Mesenchymal stem cell (in vitro differentiated cells and primary cell): ENCODE measurements around the gene TSPEAR.

Experiments
- DNase-seq: peaks from one replicate; pipeline ENCODE4 v3.0.0-alpha.2; 2013
- H2AFZ ChIP-seq: one replicate; pipeline ENCODE4 v1.6.1; 2013; ENCODE audit warnings: low read depth, mild to moderate bottlenecking, control low read depth, inconsistent platforms, low read length, moderate library complexity
- H2AK5ac ChIP-seq: 2 replicates; pipeline ENCODE4 v1.6.1; 2013; ENCODE audit warnings: low read length, moderate library complexity, mild to moderate bottlenecking, inconsistent platforms; ENCODE audit not compliant: severe bottlenecking
- H2BK120ac ChIP-seq: one replicate; pipeline ENCODE4 v1.6.1; 2013; ENCODE audit warnings: low read depth, mild to moderate bottlenecking, inconsistent platforms, low read length, moderate library complexity
- H2BK12ac ChIP-seq, 2 experiments: one replicate each; pipeline ENCODE4 v1.6.1; 2013; ENCODE audit warnings: inconsistent platforms in 2 of 2, low read length in 2 of 2, mild to moderate bottlenecking in 2 of 2, moderate library complexity in 2 of 2, control low read depth in 1 of 2
- H2BK15ac ChIP-seq: one replicate; pipeline ENCODE4 v1.6.1; 2013; ENCODE audit warnings: mild to moderate bottlenecking, low read depth, inconsistent platforms; ENCODE audit not compliant: poor library complexity, severe bottlenecking
- H2BK5ac ChIP-seq: 2 replicates; pipeline ENCODE4 v1.6.1; 2013; ENCODE audit warnings: low read depth, mild to moderate bottlenecking, low read length, control low read depth, inconsistent platforms; ENCODE audit not compliant: poor library complexity, severe bottlenecking
- H3K14ac ChIP-seq, 2 experiments: one replicate each; pipeline ENCODE4 v1.6.1; 2013; ENCODE audit warnings: inconsistent platforms in 2 of 2, low read length in 2 of 2, control low read depth in 1 of 2, mild to moderate bottlenecking in 1 of 2, moderate library complexity in 1 of 2
- H3K18ac ChIP-seq, 2 experiments: one replicate each; pipeline ENCODE4 v1.6.1; 2013; ENCODE audit warnings: inconsistent platforms in 2 of 2, low read length in 2 of 2, control low read depth in 1 of 2, low read depth in 1 of 2, mild to moderate bottlenecking in 1 of 2
- H3K23ac ChIP-seq, 2 experiments: one replicate each; pipeline ENCODE4 v1.6.1; 2013; ENCODE audit warnings: inconsistent platforms in 2 of 2, low read length in 2 of 2, mild to moderate bottlenecking in 2 of 2, moderate library complexity in 2 of 2, control low read depth in 1 of 2
- H3K27ac ChIP-seq: 2 replicates; pipeline ENCODE4 v1.5.1; 2013; ENCODE audit warnings: mild to moderate bottlenecking, moderate library complexity, low read length, control low read depth, inconsistent platforms; ENCODE audit not compliant: poor library complexity, severe bottlenecking
- H3K27me3 ChIP-seq, 2 experiments: 2 replicates each; pipeline versions ENCODE4 v1.6.1 to v1.7.0; 2013; ENCODE audit warnings: low read length in 2 of 2, mild to moderate bottlenecking in 2 of 2, moderate library complexity in 2 of 2, control low read depth in 1 of 2, inconsistent platforms in 1 of 2; ENCODE audit not compliant: control insufficient read depth in 1 of 2, insufficient read depth in 1 of 2
- H3K36me3 ChIP-seq, 2 experiments: 2 replicates each; pipeline versions ENCODE4 v1.6.1 to v1.7.0; 2013; ENCODE audit warnings: low read length in 2 of 2, control low read depth in 1 of 2, inconsistent platforms in 1 of 2, low read depth in 1 of 2, mild to moderate bottlenecking in 1 of 2; ENCODE audit not compliant: insufficient read depth in 2 of 2, control insufficient read depth in 1 of 2
- H3K4ac ChIP-seq, 2 experiments: one replicate each; pipeline ENCODE4 v1.6.1; 2013; ENCODE audit warnings: inconsistent platforms in 2 of 2, low read length in 2 of 2, mild to moderate bottlenecking in 2 of 2, moderate library complexity in 2 of 2, control low read depth in 1 of 2, low read depth in 1 of 2
- H3K4me1 ChIP-seq: 2 replicates; pipeline ENCODE4 v1.6.1; 2013; ENCODE audit warnings: low read depth, low read length, control low read depth; ENCODE audit not compliant: control insufficient read depth, insufficient read depth
- H3K4me2 ChIP-seq: 2 replicates; pipeline ENCODE4 v1.6.1; 2013; ENCODE audit warnings: low read length, mild to moderate bottlenecking, inconsistent platforms; ENCODE audit not compliant: poor library complexity, severe bottlenecking
- H3K4me3 ChIP-seq, 2 experiments: 2 replicates each; pipeline versions ENCODE4 v1.5.1 to v1.7.0; 2013; ENCODE audit warnings: low read length in 2 of 2, mild to moderate bottlenecking in 2 of 2, control low read depth in 1 of 2, low read depth in 1 of 2; ENCODE audit not compliant: insufficient read depth in 1 of 2
- H3K79me1 ChIP-seq: replicated peaks from 2 replicates; pipeline ENCODE4 v1.6.1; 2013; ENCODE audit warnings: mild to moderate bottlenecking, control low read depth, low read length, inconsistent platforms; ENCODE audit not compliant: poor library complexity, severe bottlenecking
- H3K9ac ChIP-seq: 2 replicates; pipeline ENCODE4 v1.7.0; 2013; ENCODE audit warnings: mild to moderate bottlenecking, low read length, moderate library complexity
- H3K9me3 ChIP-seq: 2 replicates; pipeline ENCODE4 v1.7.0; 2013; ENCODE audit warnings: mild to moderate bottlenecking, low read length; ENCODE audit not compliant: control insufficient read depth
- H4K8ac ChIP-seq: one replicate; pipeline ENCODE4 v1.6.1; 2013; ENCODE audit warnings: inconsistent platforms, mild to moderate bottlenecking, low read length, moderate library complexity
- H4K91ac ChIP-seq: one replicate; pipeline ENCODE4 v1.6.1; 2013; ENCODE audit warnings: mild to moderate bottlenecking, low read length, inconsistent platforms
- WGBS: methylation state at CpG from one replicate; pipeline ENCODE4 v1.1.7; 2013; ENCODE audit warnings: mixed read lengths; 5-methylcytosine and 5-hydroxymethylcytosine counted together

Gene TSPEAR

GRCh38 chr21:44539046-44539445 is 172.3 kb downstream of the TSPEAR start:
- Histone ChIP-seq H4K8ac (no peak overlapping the region), H3K14ac (no peak overlapping the region), H3K9me3 (peaks cover 16% of the 10 kb centered on the region), H3K23ac (no peak overlapping the region), H3K4me3 (no peak overlapping the region), H3K4me2 (no peak overlapping the region), H2AFZ (no peak overlapping the region), H3K36me3 (no peaks in the 10 kb centered on the region), H3K9ac (no peak overlapping the region), H2BK120ac (no peak overlapping the region), H3K18ac (no peak overlapping the region), H3K79me1 (no peaks in the 10 kb centered on the region), H2BK15ac (no peak overlapping the region), H2BK5ac (no peak overlapping the region), H3K4ac (no peak overlapping the region), H3K27ac (no peak overlapping the region), H4K91ac (no peak overlapping the region), H3K27me3 (peaks cover 4 to 9% of the 10 kb centered on the region in 2 experiments), H2BK12ac (no peak overlapping the region), H3K4me1 (no peaks in the 10 kb centered on the region), H2AK5ac (no peak overlapping the region)
- DNase-seq: no peak
- WGBS: 70% methylated on average over 14 of the region's 14 CpGs

- no peaks in the 10 kb centered on the region for H3K36me3 ChIP-seq
- no peak overlapping the region for H3K4ac ChIP-seq
- peaks cover 11% of the 10 kb centered on the region for H3K9me3 ChIP-seq
- no peak overlapping the region for H2AFZ ChIP-seq
- no peak overlapping the region for H2AK5ac ChIP-seq
- H3K14ac ChIP-seq: no peak overlapping the region
- DNase-seq: no peak
- H3K4me3 ChIP-seq: no peak overlapping the region
- H4K91ac ChIP-seq: no peak overlapping the region
- no peak overlapping the region for H2BK5ac ChIP-seq
- H2BK120ac ChIP-seq: no peak overlapping the region
- H2BK12ac ChIP-seq: no peak overlapping the region
- H3K4me1 ChIP-seq: no peaks in the 10 kb centered on the region
- no peak overlapping the region for H3K4me2 ChIP-seq
- no peak overlapping the region for H4K8ac ChIP-seq
- H2BK15ac ChIP-seq: no peak overlapping the region
- H3K18ac ChIP-seq: no peak overlapping the region
- no peak overlapping the region for H3K27ac ChIP-seq
- 92% methylated on average over 33 of the region's 33 CpGs for WGBS
- no peak overlapping the region for H3K9ac ChIP-seq
- no peak overlapping the region for H3K23ac ChIP-seq
- peaks cover 4 to 9% of the 10 kb centered on the region in 2 experiments for H3K27me3 ChIP-seq
- no peaks in the 10 kb centered on the region for H3K79me1 ChIP-seq
Observed at GRCh38 chr21:44537930-44538911, 173.2 kb downstream of the TSPEAR start.

GRCh38 chr21:44535963-44536362 is 175.4 kb downstream of the TSPEAR start:
- 73% methylated on average over 6 of the region's 7 CpGs for WGBS
- no peak overlapping the region for H2BK12ac ChIP-seq
- H2BK120ac ChIP-seq: no peak overlapping the region

GRCh38 chr21:44534688-44535087 is 176.7 kb downstream of the TSPEAR start:
- Histone ChIP-seq H4K91ac (no peak overlapping the region), H3K36me3 (no peaks in the 10 kb centered on the region), H2BK12ac (no peak overlapping the region), H2BK5ac (no peak overlapping the region), H3K4me3 (no peak overlapping the region), H3K9ac (no peak overlapping the region), H3K14ac (no peak overlapping the region), H4K8ac (no peak overlapping the region), H2BK120ac (no peak overlapping the region), H3K4ac (no peak overlapping the region), H3K27me3 (peaks cover 0 to 8% of the 10 kb centered on the region in 2 experiments), H2AFZ (no peak overlapping the region), H3K27ac (no peak overlapping the region), H3K79me1 (no peaks in the 10 kb centered on the region), H2BK15ac (no peak overlapping the region), H3K4me2 (no peak overlapping the region), H2AK5ac (no peak overlapping the region), H3K18ac (no peak overlapping the region), H3K23ac (no peak overlapping the region), H3K9me3 (no peaks in the 10 kb centered on the region), H3K4me1 (no peaks in the 10 kb centered on the region)
- DNase-seq: no peak
- WGBS: 95% methylated on average over 6 of the region's 6 CpGs

More at GRCh38 chr21:44535963-44536362, 175.4 kb downstream of the TSPEAR start:
- no peak overlapping the region for H2BK15ac ChIP-seq
- no peaks in the 10 kb centered on the region for H3K36me3 ChIP-seq
- H3K9me3 ChIP-seq: peaks cover 1% of the 10 kb centered on the region
- no peak overlapping the region for H2AK5ac ChIP-seq
- no peak overlapping the region for H3K14ac ChIP-seq
- H3K27me3 ChIP-seq: peaks cover 0 to 6% of the 10 kb centered on the region in 2 experiments
- no peak overlapping the region for H3K18ac ChIP-seq
- no peaks in the 10 kb centered on the region for H3K4me1 ChIP-seq
- no peak overlapping the region for H3K4me2 ChIP-seq
- no peak overlapping the region for H3K9ac ChIP-seq
- no peak overlapping the region for H4K91ac ChIP-seq
- no peak overlapping the region for H3K4me3 ChIP-seq
- no peak overlapping the region for H3K23ac ChIP-seq
- DNase-seq: no peak
- H2AFZ ChIP-seq: no peak overlapping the region
- H3K27ac ChIP-seq: no peak overlapping the region
- no peak overlapping the region for H3K4ac ChIP-seq
- no peak overlapping the region for H4K8ac ChIP-seq
- H2BK5ac ChIP-seq: no peak overlapping the region
- no peaks in the 10 kb centered on the region for H3K79me1 ChIP-seq
